ENCODE measurements around the gene UBQLN1. TPM values are rescaled to one million over a fixed set of nuclear protein-coding genes. Genes with fewer than 3 reads are reported as not detected.

The UBQLN1 gene
- total RNA-seq, 4 donors from 2014 or later, result 111 to 159 (median 123) TPM

GRCh38 chr9:83688921-83689320, 18.8 kb downstream of the UBQLN1 start:
- no peak for DNase-seq
- no peak for TF ChIP-seq POLR2A (IDR thresholded peaks at IDR 0.05)
- TF ChIP-seq, protein P1, sequence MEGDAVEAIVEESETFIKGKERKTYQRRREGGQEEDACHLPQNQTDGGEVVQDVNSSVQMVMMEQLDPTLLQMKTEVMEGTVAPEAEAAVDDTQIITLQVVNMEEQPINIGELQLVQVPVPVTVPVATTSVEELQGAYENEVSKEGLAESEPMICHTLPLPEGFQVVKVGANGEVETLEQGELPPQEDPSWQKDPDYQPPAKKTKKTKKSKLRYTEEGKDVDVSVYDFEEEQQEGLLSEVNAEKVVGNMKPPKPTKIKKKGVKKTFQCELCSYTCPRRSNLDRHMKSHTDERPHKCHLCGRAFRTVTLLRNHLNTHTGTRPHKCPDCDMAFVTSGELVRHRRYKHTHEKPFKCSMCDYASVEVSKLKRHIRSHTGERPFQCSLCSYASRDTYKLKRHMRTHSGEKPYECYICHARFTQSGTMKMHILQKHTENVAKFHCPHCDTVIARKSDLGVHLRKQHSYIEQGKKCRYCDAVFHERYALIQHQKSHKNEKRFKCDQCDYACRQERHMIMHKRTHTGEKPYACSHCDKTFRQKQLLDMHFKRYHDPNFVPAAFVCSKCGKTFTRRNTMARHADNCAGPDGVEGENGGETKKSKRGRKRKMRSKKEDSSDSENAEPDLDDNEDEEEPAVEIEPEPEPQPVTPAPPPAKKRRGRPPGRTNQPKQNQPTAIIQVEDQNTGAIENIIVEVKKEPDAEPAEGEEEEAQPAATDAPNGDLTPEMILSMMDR (IDR thresholded peaks at IDR 0.05), result no peak
- WGBS, 2 donors, result 93% methylated on average over 3 of the region's 3 CpGs
- Histone ChIP-seq H3K36me3 (no peaks in the 10 kb centered on the region), H3K4me3 (replicated peaks in 1 of 3) (no peak overlapping the region), H3K27me3 (no peaks in the 10 kb centered on the region), H3K4me1 (peaks cover 8 to 19% of the 10 kb centered on the region in 2 donors), H3K27ac (no peak overlapping the region), H3K9me3 (no peaks in the 10 kb centered on the region)
- intact Hi-C loops (cut with DNase I), result no loop called here

DNA sequence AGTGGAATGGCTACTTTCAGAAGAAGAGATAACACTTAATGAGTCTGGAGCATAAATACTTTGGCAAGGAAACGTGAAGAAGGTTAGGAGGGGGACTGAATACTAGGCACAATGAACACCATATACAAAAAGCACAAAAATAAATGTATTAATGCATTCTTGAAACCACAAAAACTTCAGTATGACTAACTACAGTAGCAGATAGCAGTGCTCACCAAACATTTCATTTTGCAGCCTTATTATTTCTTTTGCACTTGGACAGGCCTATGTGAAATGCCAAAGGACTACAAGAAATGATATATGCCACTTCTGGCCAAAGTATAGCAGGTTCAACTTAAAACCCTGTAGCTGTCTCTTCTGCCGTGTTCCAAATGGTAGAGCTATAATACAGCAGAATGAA, 26.3 kb downstream of the UBQLN1 start:
- Histone ChIP-seq H3K27me3 (no peaks in the 10 kb centered on the region), H3K9me3 (no peaks in the 10 kb centered on the region), H3K4me3 (replicated peaks in 1 of 3) (no peak overlapping the region), H3K4me1 (peaks cover 0 to under 1% of the 10 kb centered on the region in 2 donors), H3K36me3 (peaks cover 14 to 20% of the 10 kb centered on the region in 2 donors), H3K27ac (no peak overlapping the region)
- WGBS, 2 donors, result 85 to 90% methylated on average over 2 of the region's 2 CpGs
- intact Hi-C loops (cut with DNase I), result no loop called here
- no peak for DNase-seq
- no peak for TF ChIP-seq POLR2A (IDR thresholded peaks at IDR 0.05)
- TF ChIP-seq, protein P1 (IDR thresholded peaks at IDR 0.05), result no peak

DNA sequence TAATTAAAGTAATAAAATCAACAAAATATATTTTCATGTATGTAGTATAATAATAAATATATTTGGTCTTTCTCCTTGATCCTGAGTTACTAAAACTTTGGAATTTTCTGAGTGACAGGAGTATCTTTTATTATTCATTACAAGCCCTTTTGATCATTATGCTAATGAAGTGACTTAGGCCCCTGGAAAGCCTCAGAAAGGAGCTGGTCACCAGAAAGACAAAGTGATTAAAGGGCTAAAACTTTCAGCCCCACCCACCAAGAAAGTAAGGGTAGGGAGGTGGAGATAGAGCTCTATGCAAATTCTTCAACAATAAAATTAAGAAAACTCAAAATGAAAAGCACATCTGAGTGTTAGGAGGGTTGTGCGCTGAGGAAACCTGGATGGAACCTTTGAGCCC, 27.5 kb downstream of the UBQLN1 start:
- no peak for TF ChIP-seq POLR2A (IDR thresholded peaks at IDR 0.05)
- TF ChIP-seq, protein P1 (IDR thresholded peaks at IDR 0.05), result no peak
- H3K36me3 ChIP-seq, result peaks cover 14 to 20% of the 10 kb centered on the region in 2 donors
- no peaks in the 10 kb centered on the region for H3K9me3 ChIP-seq
- WGBS, 2 donors, result 90 to 95% methylated on average over 1 of the region's 1 CpG
- no peaks in the 10 kb centered on the region for H3K27me3 ChIP-seq
- H3K4me3 ChIP-seq (replicated peaks in 1 of 3), result no peak overlapping the region
- DNase-seq, result no peak
- no peaks in the 10 kb centered on the region for H3K4me1 ChIP-seq
- intact Hi-C loops (cut with DNase I), result no loop called here
- no peak overlapping the region for H3K27ac ChIP-seq

DNA sequence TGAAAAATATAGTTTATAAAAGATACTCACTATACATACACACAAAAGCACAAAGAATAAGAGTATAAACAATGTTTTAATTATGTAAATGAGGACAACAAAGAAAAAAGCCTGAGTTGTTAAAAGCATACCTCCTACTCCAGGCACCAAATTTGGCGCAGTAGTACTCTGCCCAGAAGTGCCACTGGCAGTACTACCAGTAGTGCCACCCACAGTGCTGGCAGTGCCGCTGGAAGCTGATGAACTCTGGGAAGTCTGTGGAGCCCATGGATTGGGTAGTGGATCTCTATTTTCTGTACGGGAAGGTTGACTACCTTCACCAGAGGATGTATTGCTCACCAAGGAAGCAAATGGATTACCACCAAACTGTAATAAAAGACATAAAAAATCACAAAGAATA, 30.2 kb downstream of the UBQLN1 start:
- WGBS, 2 donors, result 95% methylated on average over 3 of the region's 3 CpGs
- H3K27ac ChIP-seq, result no peak overlapping the region
- H3K36me3 ChIP-seq, result peaks cover 14 to 20% of the 10 kb centered on the region in 2 donors
- H3K4me3 ChIP-seq (replicated peaks in 1 of 3), result no peak overlapping the region
- no peaks in the 10 kb centered on the region for H3K9me3 ChIP-seq
- no peak for DNase-seq
- no peaks in the 10 kb centered on the region for H3K27me3 ChIP-seq
- no peaks in the 10 kb centered on the region for H3K4me1 ChIP-seq
- intact Hi-C loops (cut with DNase I), result no loop called here
- no peak for TF ChIP-seq POLR2A (IDR thresholded peaks at IDR 0.05)
- TF ChIP-seq, protein P1 (IDR thresholded peaks at IDR 0.05), result no peak

DNA sequence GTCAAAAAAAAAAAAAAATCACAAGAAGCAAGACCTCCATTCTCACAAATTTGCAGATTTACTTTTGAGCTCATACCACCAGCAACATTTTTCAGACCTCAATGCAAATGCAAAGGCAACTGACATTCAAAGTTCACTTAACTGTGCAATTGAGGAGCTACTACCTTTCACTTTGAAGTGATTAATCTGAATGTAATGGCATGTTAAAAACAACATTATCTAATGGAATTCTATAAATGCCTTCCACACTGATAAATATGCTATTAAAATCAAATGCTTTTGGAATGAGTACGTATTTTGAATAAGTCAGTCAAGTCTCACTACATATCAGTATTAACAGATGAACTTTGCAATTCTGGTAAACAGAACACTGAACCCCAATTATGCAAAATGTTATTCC, 32.3 kb downstream of the UBQLN1 start:
- 92 to 99% methylated on average over 1 of the region's 1 CpG for WGBS, 2 donors
- peaks cover 14 to 20% of the 10 kb centered on the region in 2 donors for H3K36me3 ChIP-seq
- intact Hi-C loops (cut with DNase I), result no loop called here

More for the DNA sequence above, 32.3 kb downstream of the UBQLN1 start:
- Histone ChIP-seq H3K4me3 (replicated peaks in 1 of 3) (no peak overlapping the region), H3K4me1 (no peaks in the 10 kb centered on the region), H3K27ac (no peak overlapping the region), H3K9me3 (no peaks in the 10 kb centered on the region), H3K27me3 (no peaks in the 10 kb centered on the region)
- no peak for TF ChIP-seq POLR2A (IDR thresholded peaks at IDR 0.05)
- TF ChIP-seq, protein P1 (IDR thresholded peaks at IDR 0.05), result no peak
- DNase-seq, result no peak
